Endothelial cell of umbilical vein (primary cell): ENCODE data around the gene PLEKHA7. TPM values are rescaled to one million over a fixed set of nuclear protein-coding genes. Genes with fewer than 3 reads are reported as not detected.

Experiments used
- BruUV-seq: library from RNA; stranded (reverse); fragments of 400-500 nt; replicated peaks from 2 replicates; lab custom pipeline; 2021; lab: Mats Ljungman, UMichigan
- CTCF ChIA-PET: fragments of 300-600, 350-600 bp; sonication (Branson Sonifier 250); formaldehyde crosslinking; loops from one replicate; lab custom pipeline; 2021; ENCODE audit warnings: antibody characterized with exemption, inconsistent platforms; lab: Charles Lee
- POLR2A ChIA-PET: fragments of 300-600, 350-600 bp; sonication (Branson Sonifier 250); formaldehyde crosslinking; loops from one replicate; lab custom pipeline; 2021; ENCODE audit warnings: antibody characterized with exemption, inconsistent platforms; lab: Charles Lee
- DNase-seq: peaks from one replicate; pipeline ENCODE4 v3.0.0-alpha.2; 2011; ENCODE audit warnings: low read depth, low spot score
- FAIRE-seq: peaks from 2 replicates; lab custom pipeline; 2011; peaks lifted over from hg19 to GRCh38; lab: Jason Lieb, UNC
- H2AFZ ChIP-seq: 2 replicates; pipeline ENCODE4 v1.6.0; 2012; ENCODE audit warnings: low read depth, low read length, control low read depth, inconsistent platforms
- H3K27ac ChIP-seq: 2 replicates; pipeline ENCODE4 v1.5.1; 2011; ENCODE audit warnings: low read depth, mild to moderate bottlenecking, control low read depth, low read length, moderate library complexity; ENCODE audit not compliant: insufficient read depth
- H3K27me3 ChIP-seq, 2 experiments: 2 replicates each; pipeline versions ENCODE4 v1.6.0 to v1.6.1; 2011; ENCODE audit warnings: low read length in 2 of 2, mixed read lengths in 1 of 2; ENCODE audit not compliant: control insufficient read depth in 2 of 2, insufficient read depth in 2 of 2
- H3K36me3 ChIP-seq, 2 experiments: 2 replicates in 1 of 2; 3 replicates in 1 of 2; pipeline ENCODE4 v1.5.1; 2011; ENCODE audit warnings: low read length in 2 of 2, mild to moderate bottlenecking in 1 of 2, moderate library complexity in 1 of 2; ENCODE audit not compliant: control insufficient read depth in 2 of 2, insufficient read depth in 2 of 2; ENCODE audit errors: extremely low read depth in 1 of 2
- H3K4me1 ChIP-seq: 3 replicates; pipeline ENCODE4 v1.5.1; 2011; ENCODE audit warnings: mild to moderate bottlenecking, low read length; ENCODE audit not compliant: control insufficient read depth, insufficient read depth; ENCODE audit errors: extremely low read depth
- H3K4me2 ChIP-seq: 2 replicates; pipeline ENCODE4 v1.6.1; 2011; ENCODE audit warnings: low read length, control low read depth, mixed read lengths; ENCODE audit not compliant: insufficient read depth
- H3K4me3 ChIP-seq, 3 experiments: fragments of 200-600 bp in 1 of 3; sonication (generic), shearing (Covaris generic) in 1 of 3; replicated peaks in 1 of 3; 2 replicates each; pipeline ENCODE4 v1.5.1; 2011 to 2016; ENCODE audit warnings: control low read depth in 3 of 3, low read length in 3 of 3, mild to moderate bottlenecking in 2 of 3, inconsistent platforms in 1 of 3, low read depth in 1 of 3, moderate library complexity in 1 of 3; ENCODE audit not compliant: insufficient read depth in 1 of 3
- H3K79me2 ChIP-seq: 2 replicates; pipeline ENCODE4 v1.6.0; 2012; ENCODE audit warnings: low read length, inconsistent platforms; ENCODE audit not compliant: control insufficient read depth, insufficient read depth
- H3K9ac ChIP-seq: replicated peaks from 2 replicates; pipeline ENCODE3; 2011; ENCODE audit warnings: low read length, control low read depth; ENCODE audit not compliant: insufficient read depth; ENCODE audit errors: extremely low read depth
- H3K9me1 ChIP-seq: replicated peaks from 3 replicates; pipeline ENCODE4 v1.6.0; 2011; ENCODE audit warnings: mild to moderate bottlenecking, low read length; ENCODE audit not compliant: control insufficient read depth, insufficient read depth; ENCODE audit errors: extremely low read depth
- H3K9me3 ChIP-seq: replicated peaks from 2 replicates; pipeline ENCODE4 v1.5.1; 2012; ENCODE audit warnings: low read length, inconsistent platforms; ENCODE audit not compliant: control insufficient read depth, insufficient read depth
- H4K20me1 ChIP-seq: replicated peaks from 2 replicates; pipeline ENCODE3; 2011; ENCODE audit warnings: mild to moderate bottlenecking, low read length; ENCODE audit not compliant: control insufficient read depth, insufficient read depth; ENCODE audit errors: extremely low read depth
- CTCF ChIP-seq, 2 donors: IDR thresholded peaks; 1 replicate in 1 of 2; 2 replicates in 1 of 2; pipeline ENCODE4 v1.5.1; 2011; ENCODE audit warnings: low read length in 2 of 2, mild to moderate bottlenecking in 2 of 2, moderate library complexity in 2 of 2, control low read depth in 1 of 2, inconsistent platforms in 1 of 2, low read depth in 1 of 2; ENCODE audit not compliant: insufficient read depth in 1 of 2; ENCODE audit errors: extremely low read depth in 1 of 2
- EZH2 ChIP-seq: IDR thresholded peaks from 2 replicates; pipeline ENCODE4 v1.6.1; 2012; ENCODE audit warnings: borderline replicate concordance, low read depth, mild to moderate bottlenecking, moderate library complexity, low read length, inconsistent platforms; ENCODE audit not compliant: severe bottlenecking
- FOS ChIP-seq: IDR thresholded peaks from 2 replicates; pipeline ENCODE4 v1.6.1; 2011; ENCODE audit warnings: mild to moderate bottlenecking, low read length, moderate library complexity, borderline replicate concordance; ENCODE audit not compliant: insufficient read depth
- GATA2 ChIP-seq: IDR thresholded peaks from 2 replicates; pipeline ENCODE4 v1.7.0; 2011; ENCODE audit warnings: low read depth, mild to moderate bottlenecking, moderate library complexity, mixed read lengths, low read length; ENCODE audit not compliant: insufficient read length, insufficient read depth
- JUN ChIP-seq: IDR thresholded peaks from 2 replicates; pipeline ENCODE4 v1.6.1; 2011; ENCODE audit warnings: borderline replicate concordance, low read depth; ENCODE audit not compliant: insufficient read length, insufficient read depth
- MAX ChIP-seq: IDR thresholded peaks from 2 replicates; pipeline ENCODE4 v1.6.1; 2011; ENCODE audit not compliant: insufficient read depth, insufficient read length
- MYC ChIP-seq: IDR thresholded peaks from one replicate; pipeline ENCODE4 v1.6.1; 2011; ENCODE audit warnings: mild to moderate bottlenecking, low read depth, low read length
- POLR2A ChIP-seq: IDR thresholded peaks from 2 replicates; pipeline ENCODE4 v1.6.1; 2012; ENCODE audit warnings: low read depth, mild to moderate bottlenecking, control low read depth, low read length
- POLR2AphosphoS5 ChIP-seq: IDR thresholded peaks from 2 replicates; pipeline ENCODE4 v1.6.1; 2012; ENCODE audit warnings: low read depth, mild to moderate bottlenecking, control low read depth, low read length, moderate library complexity; ENCODE audit not compliant: insufficient read depth
- dilution Hi-C: fragments of 300-500 bp; cut with MboI; formaldehyde crosslinking; loops from one replicate; pipeline ENCODE4 v1.15.0; 2019; ENCODE audit warnings: low sequenced_read_pairs; ENCODE audit not compliant: extremely low pct_ligation_motif_present
- intact Hi-C: fragments of 100-400 bp; cut with micrococcal nuclease; formaldehyde crosslinking; loops from one replicate; pipeline ENCODE4 v1.10.0; 2022
- polyA plus RNA-seq, 4 experiments: library from polyadenylated mRNA; depleted of rRNA in 3 of 4; stranded (reverse) in 3 of 4; unstranded in 1 of 4; fragments of >200 nt; gene quantifications; 2 replicates each; pipeline versions ENCODE4 v1.2.1 to v1.2.3, GENCODE V29; 2011 to 2012; ENCODE audit warnings: missing spikeins in 1 of 4
- total RNA-seq: library from RNA; stranded (reverse); gene quantifications from 2 replicates; pipeline ENCODE4 v1.2.3, GENCODE V29; 2021

PLEKHA7 gene
- total and polyA plus RNA-seq, 2 donors (not counting 3 experiments of a cell fraction or from before 2014, with no cell fraction given), result 1.7 to 3.8 TPM

GRCh38 chr11:16981651-16982194 lies 32.5 kb downstream of the PLEKHA7 start:
- intact Hi-C loops (no loop called here), dilution Hi-C loops (no loop called here)
- H3K79me2 ChIP-seq, result no peaks in the 10 kb centered on the region
- H3K4me2 ChIP-seq, result no peak overlapping the region
- no peak overlapping the region for H3K27ac ChIP-seq
- ChIA-PET CTCF (no interaction called here), POLR2A (no interaction called here)
- H3K9ac ChIP-seq, result no peak overlapping the region
- no peaks in the 10 kb centered on the region for H3K4me1 ChIP-seq
- H3K27me3 ChIP-seq, result no peaks in the 10 kb centered on the region
- no peak for TF ChIP-seq FOS
- no peak for TF ChIP-seq MAX
- TF ChIP-seq POLR2AphosphoS5, result no peak
- no peak for TF ChIP-seq MYC
- no peak for TF ChIP-seq GATA2
- TF ChIP-seq CTCF (IDR thresholded peaks at IDR 0.05; ENCODE audit: extremely low read depth in 1 of 2, insufficient read depth in 1 of 2, low read depth in 1 of 2, low read length in 2 of 2), result no peak
- TF ChIP-seq EZH2, result no peak
- TF ChIP-seq POLR2A, result no peak
- TF ChIP-seq JUN, result no peak
- H3K9me1 ChIP-seq, result no peaks in the 10 kb centered on the region
- no peaks in the 10 kb centered on the region for H4K20me1 ChIP-seq
- no TSS peak for BruUV-seq
- no peak for DNase-seq
- no peak overlapping the region for H3K4me3 ChIP-seq
- FAIRE-seq, result no peak
- H2AFZ ChIP-seq, result no peak overlapping the region
- H3K9me3 ChIP-seq, result no peaks in the 10 kb centered on the region
- no peaks in the 10 kb centered on the region for H3K36me3 ChIP-seq
